Left renal pelvis (tissue), 4 donors: Measurements from ENCODE around the gene OPN1MW2. TPM values are rescaled to one million over a fixed set of nuclear protein-coding genes. Genes with fewer than 3 reads are reported as not detected.
"Not testable (repeated sequence)": the region's sequence is repeated elsewhere in the genome, so short reads cannot be mapped to it uniquely, and the experiment has no call there.

ENCODE experiments used
- DNase-seq, 4 donors: peaks; one replicate each; pipeline ENCODE4 v3.0.0-alpha.2; 2013; ENCODE audit warnings: low read depth in 4 of 4, low spot score in 3 of 4
- polyA plus RNA-seq, 4 donors: library from polyadenylated mRNA; unstranded; fragments of 120-200 nt; gene quantifications; one replicate each; pipeline ENCODE4 v1.2.1, GENCODE V29; 2013; ENCODE audit not compliant: insufficient read length in 4 of 4

OPN1MW2 gene
- not detected for polyA plus RNA-seq

GRCh38 chrX:154219456-154219855 lies at the start of gene OPN1MW2:
TSS of gene OPN1MW2 (plus strand) at chrX:154219756. CDS start at chrX:154219816, 60 bp downstream.
- DNase-seq: not testable (repeated sequence)

GRCh38 chrX:154172535-154172943 lies 47.0 kb upstream of the OPN1MW2 start:
- not testable (repeated sequence) for DNase-seq

- DNase-seq: not testable (repeated sequence)
Measured at GRCh38 chrX:154174356-154174755, 45.2 kb upstream of the OPN1MW2 start.

GRCh38 chrX:154182296-154182695 lies 37.3 kb upstream of the OPN1MW2 start, which contains the start of gene OPN1MW:
TSS of gene OPN1MW (plus strand) at chrX:154182596. CDS start at chrX:154182678, 82 bp downstream.
- not testable (repeated sequence) for DNase-seq

- DNase-seq: not testable (repeated sequence)
Measured at GRCh38 chrX:154183794-154184193, 35.8 kb upstream of the OPN1MW2 start.

GRCh38 chrX:154192846-154193245 lies 26.7 kb upstream of the OPN1MW2 start:
- DNase-seq: not testable (repeated sequence)

- not testable (repeated sequence) for DNase-seq
Measured at GRCh38 chrX:154194316-154194715, 25.2 kb upstream of the OPN1MW2 start.

- DNase-seq: not testable (repeated sequence)
Measured at GRCh38 chrX:154196466-154196865, 23.1 kb upstream of the OPN1MW2 start.

GRCh38 chrX:154209670-154210418 lies 9.7 kb upstream of the OPN1MW2 start:
- not testable (repeated sequence) for DNase-seq

GRCh38 chrX:154211057-154211456 lies 8.5 kb upstream of the OPN1MW2 start:
- DNase-seq: not testable (repeated sequence)

- not testable (repeated sequence) for DNase-seq
Measured at GRCh38 chrX:154211499-154211898, 8.1 kb upstream of the OPN1MW2 start.

GRCh38 chrX:154225292-154225691 lies 5.7 kb downstream of the OPN1MW2 start:
- not testable (repeated sequence) for DNase-seq

- DNase-seq: not testable (repeated sequence)
Measured at GRCh38 chrX:154226706-154227105, 7.2 kb downstream of the OPN1MW2 start.

- not testable (repeated sequence) for DNase-seq
Measured at GRCh38 chrX:154231443-154231842, 11.9 kb downstream of the OPN1MW2 start.

GRCh38 chrX:154233620-154234019 lies 14.1 kb downstream of the OPN1MW2 start:
- not testable (repeated sequence) for DNase-seq

- not testable (repeated sequence) for DNase-seq
Measured at GRCh38 chrX:154238939-154239559, 19.5 kb downstream of the OPN1MW2 start.

- not testable (repeated sequence) for DNase-seq
Measured at GRCh38 chrX:154239982-154240503, 20.5 kb downstream of the OPN1MW2 start.

GRCh38 chrX:154247377-154248045 lies 28.0 kb downstream of the OPN1MW2 start:
- not testable (repeated sequence) for DNase-seq

- not testable (repeated sequence) for DNase-seq
Measured at GRCh38 chrX:154248076-154248475, 28.5 kb downstream of the OPN1MW2 start.

- not testable (repeated sequence) for DNase-seq
Measured at GRCh38 chrX:154257282-154257681, 37.7 kb downstream of the OPN1MW2 start, which contains the start of gene OPN1MW3. TSS of gene OPN1MW3 (plus strand) at chrX:154257582. CDS start at chrX:154257620, 38 bp downstream.

- DNase-seq: not testable (repeated sequence)
Measured at GRCh38 chrX:154258711-154259110, 39.2 kb downstream of the OPN1MW2 start.
